HEK293 (cell line): ENCODE measurements around the gene LAMTOR2.

Source experiments
- CTCF ChIP-seq: fragments of 450-650 bp; formaldehyde crosslinking; IDR thresholded peaks from 2 replicates; pipeline ENCODE4 v1.5.1; 2016; ENCODE audit warnings: missing biosample characterization, missing genetic modification characterization
- HOXD13 ChIP-seq: sonication (generic); formaldehyde crosslinking; IDR thresholded peaks from 2 replicates; pipeline ENCODE4 v1.8.0; 2022; ENCODE audit warnings: missing genetic modification reagents, borderline replicate concordance
- MEIS1 ChIP-seq: sonication (generic); formaldehyde crosslinking; IDR thresholded peaks from 2 replicates; pipeline ENCODE4 v1.8.1; 2022; ENCODE audit warnings: missing genetic modification reagents, mild to moderate bottlenecking, borderline replicate concordance
- PBX3 ChIP-seq: sonication (generic); formaldehyde crosslinking; IDR thresholded peaks from 2 replicates; pipeline ENCODE4 v1.8.1; 2022; ENCODE audit warnings: mild to moderate bottlenecking, moderate library complexity, missing genetic modification reagents
- YY1 ChIP-seq: fragments of 450-650 bp; formaldehyde crosslinking; IDR thresholded peaks from 2 replicates; pipeline ENCODE4 v1.5.1; 2018; ENCODE audit warnings: missing biosample characterization, missing genetic modification characterization
- ZBTB1 ChIP-seq: fragments of 450-650 bp; formaldehyde crosslinking; IDR thresholded peaks from 2 replicates; pipeline ENCODE4 v1.5.1; 2016; ENCODE audit warnings: missing biosample characterization, missing genetic modification characterization
- ZBTB17 ChIP-seq: fragments of 450-650 bp; formaldehyde crosslinking; IDR thresholded peaks from 2 replicates; pipeline ENCODE4 v1.5.1; 2016; ENCODE audit warnings: missing biosample characterization, missing genetic modification characterization
- ZNF132 ChIP-seq: fragments of 450-650 bp; formaldehyde crosslinking; IDR thresholded peaks from 2 replicates; pipeline ENCODE4 v1.5.1; 2017; ENCODE audit warnings: missing biosample characterization, missing genetic modification characterization, borderline replicate concordance
- ZNF341 ChIP-seq: fragments of 450-650 bp; formaldehyde crosslinking; IDR thresholded peaks from 2 replicates; pipeline ENCODE4; 2016; ENCODE audit warnings: low read depth, missing biosample characterization, missing genetic modification characterization
- ZNF404 ChIP-seq: fragments of 450-650 bp; formaldehyde crosslinking; IDR thresholded peaks from 2 replicates; pipeline ENCODE4 v1.5.1; 2017; ENCODE audit warnings: missing biosample characterization, missing genetic modification characterization
- ZNF580 ChIP-seq: fragments of 450-650 bp; formaldehyde crosslinking; IDR thresholded peaks from 2 replicates; pipeline ENCODE4 v1.5.1; 2016; ENCODE audit warnings: missing biosample characterization, missing genetic modification characterization
- ZNF792 ChIP-seq: fragments of 450-650 bp; formaldehyde crosslinking; IDR thresholded peaks from 2 replicates; pipeline ENCODE4 v1.5.1; 2016; ENCODE audit warnings: missing biosample characterization, missing genetic modification characterization

- TF ChIP-seq CTCF (tag by site-specific recombination) (peak; percentile 78; the same call in 1 of the 2 replicates), ZNF341 (no peak), ZNF132 (no peak), ZNF580 (tag by site-specific recombination) (peak; percentile 79; the same call in 1 of the 2 replicates), MEIS1 (CRISPR knock-in tag) (no peak), HOXD13 (CRISPR knock-in tag) (no peak), ZNF404 (tag by site-specific recombination) (no peak), ZNF792 (tag by site-specific recombination) (no peak), YY1 (no peak), ZBTB1 (no peak), ZBTB17 (tag by site-specific recombination) (no peak; the same call in 1 of the 2 replicates), PBX3 (no peak)
Measured at GRCh38 chr1:156020293-156021092, 34.1 kb upstream of the LAMTOR2 start, which contains the start of gene SSR2.
